GM18858 (cell line): ENCODE measurements around the gene GPN2.

ENCODE experiments used
- ATAC-seq: cut with Tn5 transposase; IDR thresholded peaks from one replicate; pipeline ENCODE4 v1.9.1; 2021; ENCODE audit not compliant: unreplicated experiment

Gene GPN2

DNA sequence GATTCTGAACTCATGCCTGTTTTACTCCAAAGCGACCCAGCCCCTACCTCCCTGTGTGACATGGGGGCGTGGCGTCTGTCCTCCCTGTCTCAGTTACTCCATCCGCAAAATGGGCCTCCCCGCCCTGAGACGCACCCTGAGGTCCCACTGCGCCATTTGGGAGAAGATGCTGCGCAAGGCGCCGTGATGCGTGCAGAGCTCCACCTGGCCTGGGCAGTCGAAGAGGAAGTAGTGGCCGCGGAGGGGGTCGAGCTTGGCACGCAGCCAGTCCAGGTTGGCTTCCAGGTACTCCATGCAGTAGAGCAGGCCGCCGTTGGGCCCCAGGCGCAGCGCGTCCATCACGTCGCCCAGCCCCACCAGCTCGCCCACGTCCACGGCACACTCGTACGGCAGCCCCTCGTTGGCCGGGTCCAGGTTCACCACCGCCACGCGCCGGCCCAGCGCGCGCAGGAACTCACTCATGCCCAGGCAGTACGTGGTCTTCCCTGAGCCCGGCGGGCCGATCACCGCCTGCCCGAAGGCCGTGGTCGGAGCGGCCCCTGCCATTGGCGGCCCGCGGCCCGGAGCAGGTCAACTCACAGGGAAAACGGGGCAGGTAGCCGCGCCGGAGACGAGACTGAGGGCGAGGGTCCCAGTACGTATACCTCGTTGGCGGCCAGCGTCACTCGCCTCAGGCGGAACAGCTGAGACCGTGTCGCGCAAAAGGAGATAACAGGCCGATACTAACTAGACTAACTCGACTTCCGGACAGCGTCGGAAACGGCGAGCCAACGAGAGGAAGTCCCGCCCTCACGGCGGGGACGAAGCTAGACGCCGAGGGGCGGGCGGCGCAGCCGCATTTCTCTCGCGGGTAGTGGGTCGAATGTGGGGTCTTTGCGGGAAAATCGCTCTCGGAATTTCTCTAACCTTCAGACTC is at the start of gene GPN2:
Gene GPN2, minus strand, starts transcription at position 733 of the 916 bp plus-strand sequence. Its CDS starts 187 bp downstream, at position 546.
- peak; percentile 65 for ATAC-seq

DNA sequence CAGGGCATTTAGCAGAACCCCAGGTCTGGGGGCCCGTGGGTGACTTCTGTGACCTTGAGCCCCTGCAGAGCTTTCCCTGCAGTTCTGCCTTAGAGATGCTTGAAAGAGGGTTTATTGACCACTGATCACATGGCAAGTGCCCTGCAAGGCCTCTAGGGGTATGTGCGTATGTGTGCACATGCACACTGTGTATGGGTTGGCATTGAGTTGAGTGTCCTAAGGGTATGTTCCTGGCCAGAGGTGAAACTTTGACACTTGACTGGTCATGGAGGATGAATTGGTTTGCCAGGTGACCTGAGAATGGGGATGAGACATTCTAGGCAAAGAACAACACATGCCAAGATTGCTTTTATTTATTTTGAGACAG is 48.6 kb upstream of the GPN2 start:
- no peak for ATAC-seq

DNA sequence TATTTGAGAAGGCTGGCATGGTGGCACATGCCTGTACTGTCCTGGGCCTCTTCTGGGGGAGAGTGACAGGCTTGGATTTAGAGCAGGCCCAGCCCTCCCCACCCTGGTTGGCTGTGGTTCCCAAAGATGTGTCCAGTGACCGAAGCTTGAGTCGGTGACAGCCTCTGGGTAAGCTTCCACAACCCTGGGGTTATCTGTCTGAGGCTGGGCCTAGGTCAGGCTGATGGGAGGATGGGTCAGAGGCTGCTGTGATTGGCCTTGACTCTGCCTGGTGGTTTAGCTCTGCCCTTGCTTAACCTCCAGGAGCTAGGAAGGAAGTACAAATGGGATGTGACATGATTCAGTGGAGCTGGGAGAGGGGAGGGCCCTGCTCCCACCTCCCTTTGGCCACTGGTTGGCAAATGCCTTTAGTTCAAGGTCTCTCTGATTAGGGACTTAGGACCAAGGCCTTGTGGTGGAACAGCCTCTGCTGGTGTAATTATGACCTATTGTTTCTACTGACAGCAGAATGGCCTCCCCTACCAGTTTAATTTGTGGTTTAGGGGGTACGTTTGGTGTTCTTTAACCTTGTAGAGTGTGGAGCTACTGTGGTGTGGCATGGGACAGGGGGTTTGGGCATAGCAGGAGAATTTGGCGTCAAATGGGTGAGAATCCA is 48.0 kb upstream of the GPN2 start:
- ATAC-seq = no peak

DNA sequence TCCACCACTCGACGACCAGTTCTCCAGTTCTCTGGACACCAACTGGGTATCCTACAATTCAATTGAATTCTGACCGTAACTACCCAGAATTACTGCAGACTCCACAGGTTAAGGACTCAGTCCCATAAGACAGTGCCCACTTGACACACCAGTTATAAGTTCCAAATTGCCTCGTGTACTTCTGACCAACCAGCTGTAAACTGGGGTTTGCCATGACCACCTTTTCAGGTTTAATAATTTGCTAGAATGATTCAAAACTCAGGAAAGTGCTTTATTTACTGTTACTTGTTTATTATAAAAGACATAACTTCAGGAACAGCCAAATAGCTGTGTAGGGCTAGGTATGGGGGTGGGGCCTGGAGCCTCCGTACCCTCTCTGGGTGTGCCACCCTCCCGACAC is 46.7 kb upstream of the GPN2 start:
- no peak for ATAC-seq

GRCh38 chr1:26932531-26932930 is 42.4 kb upstream of the GPN2 start:
- ATAC-seq = no peak

- no peak for ATAC-seq
Observed at GRCh38 chr1:26923711-26924110, 33.6 kb upstream of the GPN2 start.

DNA sequence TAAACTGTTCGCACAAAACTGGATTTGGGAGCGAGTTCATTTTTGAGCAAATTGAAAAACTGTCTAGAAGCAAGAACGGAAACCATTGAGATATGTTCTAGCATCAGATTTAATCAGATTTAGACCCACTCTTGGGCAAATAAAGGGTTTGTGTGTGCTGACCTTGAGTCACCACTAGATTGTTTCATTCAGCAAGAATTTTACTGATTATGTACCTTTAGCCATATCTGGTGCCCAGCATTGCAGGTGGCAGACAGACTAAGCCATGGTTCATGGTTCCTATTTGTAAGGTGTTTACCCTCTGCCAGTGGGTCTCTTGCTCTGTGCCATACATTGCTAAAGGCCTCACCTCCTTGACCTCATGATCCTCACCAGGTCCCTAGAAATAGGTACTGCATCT is 32.8 kb upstream of the GPN2 start:
- ATAC-seq = no peak

DNA sequence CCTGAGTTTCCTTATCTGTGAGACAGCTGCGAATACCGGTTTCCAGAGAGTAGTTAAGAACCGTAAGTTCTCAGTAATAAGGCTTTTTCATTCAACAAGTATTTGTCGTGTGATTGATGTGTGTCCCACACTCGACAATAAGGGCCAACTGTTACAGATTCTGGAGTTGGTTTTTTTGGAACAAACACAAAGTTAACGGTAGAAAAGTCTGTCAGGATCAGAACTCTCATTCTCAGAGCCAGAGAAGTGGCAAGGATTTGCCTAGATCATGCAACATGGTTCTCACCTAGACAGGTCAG is 32.3 kb upstream of the GPN2 start:
- ATAC-seq = no peak

- peak; percentile 84 for ATAC-seq
Observed at GRCh38 chr1:26921540-26922430, 31.7 kb upstream of the GPN2 start, which contains the start of gene NUDC. TSS of gene NUDC (plus strand) at chr1:26921743. CDS start at chr1:26921849, 106 bp downstream.

- ATAC-seq = no peak
Observed at GRCh38 chr1:26921126-26921539, 31.1 kb upstream of the GPN2 start.

GRCh38 chr1:26915204-26915842 is 25.2 kb upstream of the GPN2 start:
- ATAC-seq = no peak

DNA sequence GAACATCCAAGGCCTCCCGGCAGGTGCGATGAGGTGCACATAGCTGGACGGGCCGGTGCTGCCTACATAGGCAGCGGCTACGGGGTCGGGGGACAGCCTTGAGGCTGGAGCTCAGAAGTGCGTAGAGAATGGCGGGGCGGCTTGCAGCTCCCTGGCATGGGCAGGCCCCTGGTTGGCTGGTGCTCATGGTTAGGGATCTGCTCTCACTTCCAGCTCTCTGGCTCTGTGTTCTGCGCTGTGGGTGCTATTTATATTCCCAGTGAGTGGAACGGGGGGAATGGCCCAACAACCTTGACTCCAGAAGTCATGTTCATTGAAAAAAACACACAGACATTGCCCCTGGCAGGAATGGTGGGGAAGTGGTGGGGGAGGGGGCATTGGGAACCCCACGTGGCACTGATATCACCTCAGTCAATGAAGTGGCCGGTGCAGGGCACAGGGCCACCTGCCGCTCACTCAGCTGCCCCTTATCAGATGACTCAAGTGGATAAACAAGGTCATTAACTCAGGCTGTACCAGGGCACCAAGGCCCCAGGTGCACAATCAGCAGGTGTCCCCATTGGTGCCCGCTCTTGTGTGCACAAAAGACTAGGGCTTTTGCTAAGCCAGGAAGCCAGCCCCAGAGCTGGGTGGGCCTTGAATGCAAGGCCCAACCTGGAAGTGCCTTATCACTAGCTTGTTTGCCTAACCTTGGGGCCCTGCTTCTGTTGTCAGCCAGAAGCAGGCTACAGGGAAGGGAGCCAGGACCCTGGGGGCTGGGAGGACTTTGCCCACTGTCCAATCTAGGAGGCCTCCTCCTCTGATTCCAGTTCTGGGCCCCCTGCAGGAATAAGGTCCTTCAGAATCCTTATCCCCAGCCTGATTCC is 23.9 kb upstream of the GPN2 start, which contains the start of gene NR0B2:
Gene NR0B2, minus strand, starts transcription at position 222 of the 866 bp plus-strand sequence. Its CDS starts 35 bp downstream, at position 187.
- ATAC-seq = no peak

DNA sequence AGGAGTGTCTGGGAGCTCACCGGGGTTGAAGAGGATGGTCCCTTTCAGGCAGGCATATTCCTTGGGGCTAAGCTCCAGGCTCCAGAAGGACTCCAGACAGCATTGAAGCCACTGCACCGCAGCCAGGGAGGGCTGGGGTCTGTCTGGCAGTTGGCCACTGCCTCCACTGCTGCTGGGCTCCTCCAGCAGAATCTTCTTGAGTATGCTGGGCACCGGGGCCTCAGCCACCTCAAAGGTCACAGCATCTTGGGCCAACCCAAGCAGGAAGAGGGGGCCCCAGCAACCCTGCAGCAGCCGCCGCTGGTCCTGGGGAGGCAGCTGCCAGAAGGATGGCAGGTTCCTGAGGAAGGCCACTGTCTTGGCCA is 23.3 kb upstream of the GPN2 start:
- no peak for ATAC-seq

DNA sequence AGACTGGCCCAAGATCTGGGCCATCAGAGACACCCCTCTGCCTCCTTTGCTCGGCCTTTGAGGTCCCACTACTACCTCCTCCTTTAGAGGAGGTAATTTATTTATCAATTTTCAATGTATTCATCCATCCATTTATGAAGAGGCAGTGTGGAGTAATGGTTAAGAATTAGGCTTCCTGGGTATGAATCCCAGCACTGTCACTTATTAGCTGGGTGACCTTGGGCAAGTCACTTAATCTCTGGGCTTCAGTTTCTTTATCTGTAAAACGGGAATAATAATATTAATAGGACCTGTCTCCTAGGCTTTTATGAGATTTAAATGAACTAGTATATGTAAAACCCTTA is 22.0 kb upstream of the GPN2 start:
- ATAC-seq = no peak

DNA sequence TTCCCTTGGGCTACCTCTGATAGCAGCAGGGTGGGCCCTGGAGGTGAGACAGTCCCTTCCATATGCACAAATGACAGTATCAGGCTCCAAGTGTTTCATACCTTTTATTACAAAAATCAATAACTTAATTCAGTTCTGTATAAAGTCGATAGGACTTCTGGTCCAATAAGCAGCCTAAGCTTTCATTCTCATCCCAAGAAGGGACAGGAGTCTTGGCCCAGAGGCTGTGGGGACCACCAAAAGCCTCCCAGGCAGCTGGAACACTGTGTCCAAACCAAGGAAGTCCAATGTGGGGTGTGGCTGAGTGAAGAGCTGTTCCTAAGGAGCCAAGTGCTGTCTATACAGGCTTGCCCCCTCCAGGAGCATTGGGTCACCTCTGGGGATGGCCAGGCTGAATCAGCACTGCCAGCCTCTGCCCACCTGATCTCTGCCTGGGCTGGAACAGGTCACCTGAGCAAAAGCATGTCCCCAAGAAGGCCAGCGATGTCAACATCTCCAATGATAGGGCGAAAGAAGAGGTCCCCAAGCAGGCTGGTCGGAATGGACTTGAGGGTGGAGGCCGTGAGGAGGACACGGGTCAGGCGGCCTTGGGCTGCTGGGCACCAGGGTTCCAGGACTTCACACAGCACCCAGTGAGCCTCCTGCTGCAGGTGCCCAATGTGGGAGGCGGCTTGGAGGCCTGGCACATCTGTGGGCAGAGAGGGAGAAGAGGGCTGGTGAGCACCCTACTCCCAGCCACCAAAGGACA is 21.5 kb upstream of the GPN2 start:
- no peak for ATAC-seq

GRCh38 chr1:26910343-26911160 is 20.5 kb upstream of the GPN2 start:
- ATAC-seq = no peak

- ATAC-seq = no peak
Observed at GRCh38 chr1:26909951-26910342, 19.9 kb upstream of the GPN2 start.

GRCh38 chr1:26907071-26907917 is 17.2 kb upstream of the GPN2 start:
- no peak for ATAC-seq
